AG10803 (cell line): ENCODE data around the gene FGF21.
A peak's percentile ranks its signal among the peaks of the same experiment; 100 is the strongest.
"Not testable (repeated sequence)": the region's sequence is repeated elsewhere in the genome, so short reads cannot be mapped to it uniquely, and the experiment has no call there.

Source experiments
- DNase-seq: peaks from one replicate; pipeline ENCODE4 v3.0.0; 2010; ENCODE audit warnings: low read depth
- H3K4me3 ChIP-seq: 2 replicates; pipeline ENCODE4 v1.5.1; 2011; ENCODE audit warnings: mild to moderate bottlenecking, low read length, control low read depth
- TF ChIP-seq, protein P1 (sequence below): conservative IDR thresholded peaks from 2 replicates; pipeline ENCODE4 v1.5.1; 2011; ENCODE audit warnings: mild to moderate bottlenecking, low read length, control low read depth, inconsistent platforms

The FGF21 gene

DNA sequence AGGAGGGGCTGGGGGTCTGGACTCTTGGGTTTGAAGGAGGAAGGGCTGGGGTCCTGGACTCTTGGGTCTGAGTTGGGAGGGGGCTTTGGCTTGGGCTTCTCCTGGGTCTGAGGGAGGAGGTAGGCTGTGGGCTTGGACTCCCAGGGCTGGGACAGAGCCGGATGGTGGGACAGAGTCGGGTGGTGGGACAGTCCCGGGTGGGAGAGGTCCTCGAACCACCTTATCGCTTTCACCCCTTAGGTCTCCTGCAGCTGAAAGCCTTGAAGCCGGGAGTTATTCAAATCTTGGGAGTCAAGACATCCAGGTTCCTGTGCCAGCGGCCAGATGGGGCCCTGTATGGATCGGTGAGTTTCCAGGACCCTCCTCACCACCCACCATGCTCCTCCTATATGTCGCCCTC, 1.4 kb downstream of the FGF21 start:
- no peak for DNase-seq
- H3K4me3 ChIP-seq = no peak overlapping the region
- TF ChIP-seq, protein P1, sequence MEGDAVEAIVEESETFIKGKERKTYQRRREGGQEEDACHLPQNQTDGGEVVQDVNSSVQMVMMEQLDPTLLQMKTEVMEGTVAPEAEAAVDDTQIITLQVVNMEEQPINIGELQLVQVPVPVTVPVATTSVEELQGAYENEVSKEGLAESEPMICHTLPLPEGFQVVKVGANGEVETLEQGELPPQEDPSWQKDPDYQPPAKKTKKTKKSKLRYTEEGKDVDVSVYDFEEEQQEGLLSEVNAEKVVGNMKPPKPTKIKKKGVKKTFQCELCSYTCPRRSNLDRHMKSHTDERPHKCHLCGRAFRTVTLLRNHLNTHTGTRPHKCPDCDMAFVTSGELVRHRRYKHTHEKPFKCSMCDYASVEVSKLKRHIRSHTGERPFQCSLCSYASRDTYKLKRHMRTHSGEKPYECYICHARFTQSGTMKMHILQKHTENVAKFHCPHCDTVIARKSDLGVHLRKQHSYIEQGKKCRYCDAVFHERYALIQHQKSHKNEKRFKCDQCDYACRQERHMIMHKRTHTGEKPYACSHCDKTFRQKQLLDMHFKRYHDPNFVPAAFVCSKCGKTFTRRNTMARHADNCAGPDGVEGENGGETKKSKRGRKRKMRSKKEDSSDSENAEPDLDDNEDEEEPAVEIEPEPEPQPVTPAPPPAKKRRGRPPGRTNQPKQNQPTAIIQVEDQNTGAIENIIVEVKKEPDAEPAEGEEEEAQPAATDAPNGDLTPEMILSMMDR = no peak

DNA sequence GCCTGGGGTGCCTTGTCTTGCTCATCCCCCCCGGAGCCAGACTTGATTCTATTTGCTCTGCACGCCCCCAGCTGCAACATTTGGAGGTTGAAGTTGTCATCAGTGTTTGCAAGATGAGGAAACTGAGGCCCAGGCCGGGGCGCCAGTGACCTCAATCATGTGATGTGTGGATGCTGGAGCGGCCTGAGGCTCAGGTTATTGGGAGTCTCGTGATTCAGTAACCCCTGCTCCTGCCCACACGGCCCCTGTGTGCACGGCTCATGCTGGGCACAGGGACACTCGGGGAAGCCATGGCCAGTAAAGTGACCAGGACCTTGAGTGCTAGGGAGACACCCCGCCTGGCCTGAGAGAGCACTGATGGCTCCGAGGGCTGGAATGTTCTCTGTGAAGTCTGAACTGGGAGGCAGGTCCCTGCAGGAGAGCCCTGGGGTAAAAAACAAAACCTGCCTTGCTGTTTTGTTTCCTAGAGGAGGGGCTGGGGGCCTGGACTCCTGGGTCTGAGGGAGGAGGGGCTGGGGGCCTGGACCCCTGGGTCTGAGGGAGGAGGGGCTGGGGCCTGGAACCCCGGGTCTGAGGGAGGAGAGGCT, 1.9 kb downstream of the FGF21 start:
- DNase-seq = no peak
- no peak overlapping the region for H3K4me3 ChIP-seq
- TF ChIP-seq, protein P1 = no peak

DNA sequence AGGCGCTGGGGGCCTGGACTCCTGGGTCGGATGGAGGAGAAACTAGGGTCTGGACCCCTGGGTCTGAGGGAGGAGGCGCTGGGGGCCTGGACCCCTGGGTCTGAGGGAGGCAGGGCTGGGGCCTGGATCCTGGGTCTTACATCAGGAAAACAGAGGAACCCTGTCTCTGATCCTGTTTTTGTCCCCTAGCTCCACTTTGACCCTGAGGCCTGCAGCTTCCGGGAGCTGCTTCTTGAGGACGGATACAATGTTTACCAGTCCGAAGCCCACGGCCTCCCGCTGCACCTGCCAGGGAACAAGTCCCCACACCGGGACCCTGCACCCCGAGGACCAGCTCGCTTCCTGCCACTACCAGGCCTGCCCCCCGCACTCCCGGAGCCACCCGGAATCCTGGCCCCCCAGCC, 2.4 kb downstream of the FGF21 start:
- DNase-seq = no peak
- TF ChIP-seq, protein P1 = no peak
- H3K4me3 ChIP-seq = no peak overlapping the region

DNA sequence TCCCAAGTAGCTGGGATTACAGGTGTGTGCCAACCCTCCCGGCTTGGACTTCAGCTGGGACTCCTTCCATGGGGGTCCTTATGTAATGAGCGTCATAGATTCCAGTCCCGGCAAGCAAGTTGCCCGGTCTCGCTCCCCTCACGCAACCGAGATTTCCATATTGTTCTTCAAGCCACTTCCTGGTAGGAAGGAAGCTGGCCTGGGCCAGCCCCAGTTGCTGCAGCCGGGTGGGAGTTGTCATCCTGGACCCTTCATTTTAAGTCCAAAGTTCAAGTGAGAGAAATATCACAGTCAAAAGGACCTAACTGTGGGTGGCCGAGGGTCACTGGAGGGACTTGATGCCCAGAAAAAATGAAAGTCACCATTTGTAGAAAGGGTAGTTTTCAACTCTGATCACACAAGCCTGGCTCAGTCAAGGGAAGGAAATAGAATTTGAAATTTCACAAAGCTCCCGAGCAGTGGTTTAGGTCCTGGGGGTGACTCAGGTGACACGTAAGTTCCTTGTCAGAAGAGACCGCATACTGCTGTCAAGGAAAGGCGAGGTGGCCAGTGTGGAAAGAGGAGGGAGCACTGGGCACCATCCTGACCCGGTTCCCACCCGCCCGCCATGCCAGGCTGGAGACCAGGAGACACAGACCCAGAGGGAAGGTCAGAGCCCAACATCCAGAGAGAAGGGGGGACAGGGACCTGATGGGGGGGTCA, 5.3 kb downstream of the FGF21 start:
- TF ChIP-seq, protein P1 = no peak
- H3K4me3 ChIP-seq = no peak overlapping the region
- DNase-seq = no peak

DNA sequence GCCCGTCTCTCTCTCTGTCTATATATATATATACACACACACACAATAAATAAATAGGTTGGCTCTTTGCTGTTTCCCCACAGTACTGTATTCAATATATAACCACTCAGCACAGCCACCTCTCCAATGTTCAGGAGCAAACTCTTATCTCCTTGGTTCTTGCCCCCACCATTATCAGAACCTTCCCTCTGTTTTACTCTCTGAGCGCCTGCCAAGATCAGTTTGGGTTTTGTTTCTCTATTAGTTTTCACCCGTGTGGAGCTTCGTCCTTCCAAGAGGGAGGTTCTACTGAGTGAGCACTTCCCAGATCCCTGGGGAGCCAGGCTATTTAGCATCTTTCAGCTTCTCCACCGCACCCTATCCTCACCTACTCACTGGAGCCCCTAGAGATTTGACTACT, 10.5 kb downstream of the FGF21 start:
- not testable (repeated sequence) for H3K4me3 ChIP-seq, DNase-seq

DNA sequence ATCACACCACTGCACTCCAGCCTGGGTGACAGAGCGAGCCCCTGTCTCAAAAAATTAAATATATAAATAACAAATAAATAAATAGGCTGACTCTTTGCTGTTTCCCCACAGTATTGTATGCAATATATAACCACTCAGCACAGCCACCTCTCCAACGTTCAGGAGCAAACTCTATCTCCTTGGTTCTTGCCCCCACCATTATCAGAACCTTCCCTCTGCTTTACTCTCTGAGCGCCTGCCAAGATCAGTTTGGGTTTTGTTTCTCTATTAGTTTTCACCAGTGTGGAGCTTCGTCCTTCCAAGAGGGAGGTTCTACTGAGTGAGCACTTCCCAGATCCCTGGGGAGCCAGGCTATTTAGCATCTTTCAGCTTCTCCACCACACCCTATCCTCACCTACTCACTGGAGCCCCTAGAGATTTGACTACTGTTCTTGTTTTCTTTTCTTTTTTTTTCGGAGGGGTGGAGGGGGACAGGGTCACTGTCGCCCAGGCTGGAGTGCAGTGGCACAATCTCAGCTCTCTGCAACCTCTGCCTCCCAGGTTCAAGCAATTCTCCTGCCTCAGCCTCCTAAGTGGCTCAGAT, 12.9 kb downstream of the FGF21 start:
- H3K4me3 ChIP-seq, DNase-seq: not testable (repeated sequence)

DNA sequence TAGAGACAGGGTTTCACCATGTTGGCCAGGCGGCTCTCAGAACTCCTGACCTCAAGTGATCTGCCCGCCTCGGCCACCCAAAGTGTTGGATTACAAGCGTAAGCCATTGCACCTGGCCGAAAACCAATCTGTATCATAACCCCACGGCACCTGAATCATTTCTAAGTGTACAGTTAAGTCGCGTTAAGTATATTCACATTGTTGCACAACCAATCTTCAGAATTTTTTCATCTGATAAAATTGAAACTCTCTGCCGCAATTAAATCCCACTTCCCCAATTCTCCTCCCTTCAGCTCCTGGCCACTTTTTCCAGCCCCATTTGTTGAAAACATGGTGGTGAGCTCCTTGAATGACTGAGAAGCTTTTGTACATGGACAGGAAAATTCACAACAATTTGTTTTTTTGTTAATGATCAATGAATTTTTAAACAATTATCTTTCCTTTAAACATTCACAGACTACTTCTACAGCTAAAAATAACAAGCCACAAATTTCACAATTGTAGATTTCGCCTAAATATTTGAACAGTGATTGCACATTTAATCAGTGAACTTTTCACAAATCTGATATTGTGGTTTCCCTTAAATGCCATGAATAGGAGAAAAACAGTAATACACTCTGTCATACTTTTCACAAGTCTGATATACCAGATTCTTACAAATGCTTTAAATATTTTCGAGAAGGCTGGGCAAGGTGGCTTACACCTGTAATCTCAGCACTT, 13.8 kb downstream of the FGF21 start:
- no peak overlapping the region for H3K4me3 ChIP-seq
- no peak for DNase-seq
- TF ChIP-seq, protein P1 = no peak

DNA sequence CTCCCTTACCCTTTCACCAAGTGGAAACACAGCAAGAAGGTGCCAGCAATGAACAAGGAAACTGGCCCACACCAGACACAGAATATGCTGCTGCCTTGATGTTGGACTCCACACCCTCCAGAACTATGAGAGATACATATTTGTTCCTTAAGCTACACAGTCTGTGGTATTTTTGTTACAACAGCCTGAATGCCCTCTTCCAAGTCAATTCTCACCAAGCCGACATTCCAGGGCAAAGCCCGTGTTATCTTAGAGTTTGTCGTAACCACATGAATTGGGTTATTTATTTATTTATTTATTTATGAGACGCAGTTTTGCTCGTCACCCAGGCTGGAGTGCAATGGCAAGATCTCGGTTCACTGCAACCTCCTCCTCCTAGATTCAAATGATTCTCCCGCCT, 14.9 kb downstream of the FGF21 start:
- TF ChIP-seq, protein P1 = no peak
- peak; percentile 81 for DNase-seq
- H3K4me3 ChIP-seq = no peak overlapping the region
